HepG2 (cell line): ENCODE measurements around the gene FSCN2. TPM values are rescaled to one million over a fixed set of nuclear protein-coding genes. Genes with fewer than 3 reads are reported as not detected.

ENCODE experiments used
- BHLHE40 ChIP-seq: IDR thresholded peaks from 2 replicates; pipeline ENCODE4 v1.6.1; 2011; ENCODE audit warnings: low read length, improper control_type of control experiment
- CAMTA2 ChIP-seq: sonication (generic); formaldehyde crosslinking; IDR thresholded peaks from 2 replicates; pipeline ENCODE4 v1.4.0; 2020; ENCODE audit warnings: mild to moderate bottlenecking, missing genetic modification reagents, borderline replicate concordance
- DNMT3B ChIP-seq: conservative IDR thresholded peaks from 2 replicates; pipeline ENCODE4 v1.6.1; 2016; ENCODE audit warnings: missing biosample characterization, control low read depth
- KDM1A ChIP-seq: IDR thresholded peaks from 2 replicates; pipeline ENCODE4 v1.6.1; 2016; ENCODE audit warnings: missing compliant biosample characterization
- MTF1 ChIP-seq: sonication (generic); formaldehyde crosslinking; IDR thresholded peaks from 2 replicates; pipeline ENCODE4 v1.5.0; 2020; ENCODE audit warnings: missing genetic modification reagents
- MYC ChIP-seq: sonication (generic); formaldehyde crosslinking; IDR thresholded peaks from 2 replicates; pipeline ENCODE4 v1.9.0; 2021; ENCODE audit warnings: missing genetic modification reagents, borderline replicate concordance
- PHB2 ChIP-seq: fragments of 450-650 bp; IDR thresholded peaks from 2 replicates; pipeline ENCODE4 v1.6.1; 2018; ENCODE audit not compliant: partially characterized antibody
- RBM39 ChIP-seq: fragments of 200-400 bp; formaldehyde crosslinking; IDR thresholded peaks from one replicate; pipeline ENCODE4 v1.6.1; 2018; ENCODE audit warnings: antibody characterized with exemption, mild to moderate bottlenecking, low read depth, low read length; ENCODE audit not compliant: poor library complexity, severe bottlenecking
- RXRB ChIP-seq: IDR thresholded peaks from 2 replicates; pipeline ENCODE4 v1.6.1; 2016; ENCODE audit warnings: borderline replicate concordance, missing genetic modification reagents, missing compliant biosample characterization
- SATB2 ChIP-seq: sonication (generic); formaldehyde crosslinking; IDR thresholded peaks from 2 replicates; pipeline ENCODE4 v1.5.0; 2020; ENCODE audit warnings: missing genetic modification reagents
- SNAI1 ChIP-seq: sonication (generic); formaldehyde crosslinking; IDR thresholded peaks from 2 replicates; pipeline ENCODE4 v1.5.0; 2020; ENCODE audit warnings: mild to moderate bottlenecking, missing genetic modification reagents, borderline replicate concordance
- SPEN ChIP-seq: sonication (generic); formaldehyde crosslinking; IDR thresholded peaks from 2 replicates; pipeline ENCODE4 v1.5.1; 2020; ENCODE audit warnings: low read depth, mild to moderate bottlenecking, missing genetic modification reagents
- SRY ChIP-seq: sonication (generic); formaldehyde crosslinking; IDR thresholded peaks from 2 replicates; pipeline ENCODE4 v1.8.0; 2022; ENCODE audit warnings: mild to moderate bottlenecking, missing genetic modification reagents
- TSC22D2 ChIP-seq: sonication (generic); formaldehyde crosslinking; IDR thresholded peaks from 2 replicates; pipeline ENCODE4 v1.5.1; 2020; ENCODE audit warnings: missing genetic modification reagents, mild to moderate bottlenecking, borderline replicate concordance
- ZFP82 ChIP-seq: sonication (generic); formaldehyde crosslinking; IDR thresholded peaks from 2 replicates; pipeline ENCODE4 v1.5.1; 2020; ENCODE audit warnings: mild to moderate bottlenecking, missing genetic modification reagents, borderline replicate concordance
- ZNF143 ChIP-seq: sonication (generic); formaldehyde crosslinking; IDR thresholded peaks from 2 replicates; pipeline ENCODE4 v1.4.0; 2020; ENCODE audit warnings: missing genetic modification reagents
- ZNF230 ChIP-seq: sonication (generic); formaldehyde crosslinking; IDR thresholded peaks from 2 replicates; pipeline ENCODE4 v1.4.0; 2020; ENCODE audit warnings: mild to moderate bottlenecking, missing genetic modification reagents
- ZNF33B ChIP-seq: sonication (generic); formaldehyde crosslinking; IDR thresholded peaks from 2 replicates; pipeline ENCODE4 v1.5.1; 2020; ENCODE audit warnings: mild to moderate bottlenecking, missing genetic modification reagents
- ZNF383 ChIP-seq: sonication (generic); formaldehyde crosslinking; IDR thresholded peaks from 2 replicates; pipeline ENCODE4 v1.4.0; 2020; ENCODE audit warnings: missing genetic modification reagents, mild to moderate bottlenecking, borderline replicate concordance
- ZNF441 ChIP-seq: sonication (generic); formaldehyde crosslinking; IDR thresholded peaks from 2 replicates; pipeline ENCODE4 v1.7.0; 2021; ENCODE audit warnings: missing genetic modification reagents, borderline replicate concordance
- ZNF816 ChIP-seq: sonication (generic); formaldehyde crosslinking; IDR thresholded peaks from 2 replicates; pipeline ENCODE4 v1.8.0; 2022; ENCODE audit warnings: missing genetic modification reagents, mild to moderate bottlenecking, borderline replicate concordance
- ZNF850 ChIP-seq: sonication (generic); formaldehyde crosslinking; conservative IDR thresholded peaks from 2 replicates; pipeline ENCODE4 v1.9.0; 2021; ENCODE audit warnings: mild to moderate bottlenecking, missing genetic modification reagents
- ZNF879 ChIP-seq: sonication (generic); formaldehyde crosslinking; IDR thresholded peaks from 2 replicates; pipeline ENCODE4 v1.8.1; 2023; ENCODE audit warnings: missing genetic modification reagents
- ZNF891 ChIP-seq: sonication (generic); formaldehyde crosslinking; IDR thresholded peaks from 2 replicates; pipeline ENCODE4 v1.5.0; 2020; ENCODE audit warnings: mild to moderate bottlenecking, missing genetic modification reagents
- polyA plus RNA-seq, 8 experiments: library from polyadenylated mRNA; depleted of rRNA in 3 of 8; stranded (reverse) in 7 of 8; unstranded in 1 of 8; fragments of >200 nt; fragmentation: Illumina TruSeq in 4 of 8; extraction: Trizol in 4 of 8; gene quantifications; 2 replicates each; pipeline versions ENCODE4 v1.2.1 to v1.2.3, GENCODE V29; 2011 to 2016; ENCODE audit warnings: low read depth in 4 of 8, missing spikeins in 1 of 8, mixed read lengths in 1 of 8; ENCODE audit not compliant: insufficient read depth in 1 of 8
- total RNA-seq, 5 experiments: library from RNA; depleted of rRNA; stranded (reverse); fragments of >200 nt; fragmentation: Illumina TruSeq; extraction: Trizol; gene quantifications; 2 replicates each; pipeline ENCODE4 v1.2.3, GENCODE V29; 2016; ENCODE audit warnings: low read depth in 1 of 5
- TF ChIP-seq, protein P1 (sequence below): sonication (generic); formaldehyde crosslinking; IDR thresholded peaks from 2 replicates; pipeline ENCODE4 v1.4.0; 2020; ENCODE audit warnings: missing genetic modification reagents
- TF ChIP-seq, protein P2 (sequence below): sonication (generic); formaldehyde crosslinking; IDR thresholded peaks from 2 replicates; pipeline ENCODE4 v1.8.0; 2022; ENCODE audit warnings: low read depth, missing genetic modification reagents
- TF ChIP-seq, protein P3 (sequence below): sonication (generic); formaldehyde crosslinking; IDR thresholded peaks from 2 replicates; pipeline ENCODE4 v1.8.1; 2023; ENCODE audit warnings: missing genetic modification reagents, mild to moderate bottlenecking, borderline replicate concordance

Gene FSCN2
- total and polyA plus RNA-seq, 2 of the 13 experiments (the other 11 are each of a cell fraction or from before 2014, with no cell fraction given), result 0.09 TPM; not detected in 1

DNA sequence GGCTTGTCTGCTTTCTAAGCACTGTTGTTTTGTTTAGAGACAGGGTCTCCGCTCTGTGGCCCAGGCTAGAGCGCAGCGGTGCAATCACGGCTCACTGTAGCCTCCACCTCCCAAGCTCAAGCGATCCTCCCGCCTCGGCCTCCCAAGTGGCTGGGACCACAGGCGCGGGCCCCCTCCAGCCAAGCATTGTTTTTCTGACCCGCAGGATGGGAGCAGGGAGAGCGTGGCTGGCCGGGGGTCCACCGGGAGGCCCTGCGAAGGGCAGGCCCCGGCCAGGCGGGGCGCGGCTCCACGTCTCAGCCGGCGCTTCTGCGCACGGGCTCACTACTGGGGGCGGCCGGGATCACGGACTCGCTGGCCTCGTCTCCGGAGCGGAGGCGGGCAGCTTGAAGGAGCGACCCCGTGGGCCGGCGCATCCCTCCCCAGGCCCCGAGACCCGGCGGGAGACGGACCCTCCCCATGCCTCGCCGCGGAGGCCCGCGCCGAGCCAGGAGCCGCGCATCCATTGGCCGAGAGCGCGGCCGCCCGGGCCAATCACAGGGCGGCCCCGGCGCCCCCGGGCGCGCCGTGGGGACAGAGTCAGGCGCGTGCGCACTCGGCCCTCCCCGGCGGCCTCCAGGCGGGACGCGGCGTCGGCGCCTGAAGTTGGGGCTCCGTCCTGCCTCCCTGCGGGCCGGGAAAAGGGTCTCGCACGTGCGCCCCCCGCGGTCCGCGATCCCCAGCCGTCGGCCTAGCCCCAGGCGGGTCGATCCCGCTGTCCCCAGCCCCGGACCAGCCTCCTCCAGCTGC lies 40.5 kb upstream of the FSCN2 start (continued):
- peak; percentile 73 for TF ChIP-seq CAMTA2
- 0 out of 2 replicates have a peak, but pooled peaks have one; percentile 74 for TF ChIP-seq SNAI1 (CRISPR knock-in tag)
- peak; percentile 39; the same call in 1 of the 2 replicates for TF ChIP-seq RXRB (CRISPR knock-in tag)
- 0 out of 2 replicates have a peak, but pooled peaks have one; percentile 25 for TF ChIP-seq ZNF143 (CRISPR knock-in tag)
- peak; percentile 57; the same call in 1 of the 2 replicates for TF ChIP-seq SRY (CRISPR knock-in tag)
- TF ChIP-seq ZNF230, result no peak
- TF ChIP-seq RBM39, result no peak
- TF ChIP-seq TSC22D2, result 0 out of 2 replicates have a peak, but pooled peaks have one; percentile 10
- 0 out of 2 replicates have a peak, but pooled peaks have one; percentile 79 for TF ChIP-seq ZNF850 (CRISPR knock-in tag)
- TF ChIP-seq MYC (CRISPR knock-in tag), result peak; percentile 75
- TF ChIP-seq DNMT3B (CRISPR knock-in tag), result no peak
- TF ChIP-seq ZNF816 (CRISPR knock-in tag), result 0 out of 2 replicates have a peak, but pooled peaks have one; percentile 13
- peak; percentile 10; the same call in 1 of the 2 replicates for TF ChIP-seq BHLHE40
- peak; percentile 86; the same call in 1 of the 2 replicates for TF ChIP-seq ZNF891
- TF ChIP-seq ZNF879 (CRISPR knock-in tag), result 0 out of 2 replicates have a peak, but pooled peaks have one; percentile 54
- no peak for TF ChIP-seq PHB2
- TF ChIP-seq, protein P1, sequence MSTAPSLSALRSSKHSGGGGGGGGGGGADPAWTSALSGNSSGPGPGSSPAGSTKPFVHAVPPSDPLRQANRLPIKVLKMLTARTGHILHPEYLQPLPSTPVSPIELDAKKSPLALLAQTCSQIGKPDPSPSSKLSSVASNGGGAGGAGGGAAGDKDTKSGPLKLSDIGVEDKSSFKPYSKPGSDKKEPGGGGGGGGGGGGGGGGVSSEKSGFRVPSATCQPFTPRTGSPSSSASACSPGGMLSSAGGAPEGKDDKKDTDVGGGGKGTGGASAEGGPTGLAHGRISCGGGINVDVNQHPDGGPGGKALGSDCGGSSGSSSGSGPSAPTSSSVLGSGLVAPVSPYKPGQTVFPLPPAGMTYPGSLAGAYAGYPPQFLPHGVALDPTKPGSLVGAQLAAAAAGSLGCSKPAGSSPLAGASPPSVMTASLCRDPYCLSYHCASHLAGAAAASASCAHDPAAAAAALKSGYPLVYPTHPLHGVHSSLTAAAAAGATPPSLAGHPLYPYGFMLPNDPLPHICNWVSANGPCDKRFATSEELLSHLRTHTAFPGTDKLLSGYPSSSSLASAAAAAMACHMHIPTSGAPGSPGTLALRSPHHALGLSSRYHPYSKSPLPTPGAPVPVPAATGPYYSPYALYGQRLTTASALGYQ, result no peak
- peak; percentile 49 for TF ChIP-seq SPEN
- peak; percentile 79; the same call in 1 of the 2 replicates for TF ChIP-seq MTF1 (CRISPR knock-in tag)
- TF ChIP-seq, protein P2, sequence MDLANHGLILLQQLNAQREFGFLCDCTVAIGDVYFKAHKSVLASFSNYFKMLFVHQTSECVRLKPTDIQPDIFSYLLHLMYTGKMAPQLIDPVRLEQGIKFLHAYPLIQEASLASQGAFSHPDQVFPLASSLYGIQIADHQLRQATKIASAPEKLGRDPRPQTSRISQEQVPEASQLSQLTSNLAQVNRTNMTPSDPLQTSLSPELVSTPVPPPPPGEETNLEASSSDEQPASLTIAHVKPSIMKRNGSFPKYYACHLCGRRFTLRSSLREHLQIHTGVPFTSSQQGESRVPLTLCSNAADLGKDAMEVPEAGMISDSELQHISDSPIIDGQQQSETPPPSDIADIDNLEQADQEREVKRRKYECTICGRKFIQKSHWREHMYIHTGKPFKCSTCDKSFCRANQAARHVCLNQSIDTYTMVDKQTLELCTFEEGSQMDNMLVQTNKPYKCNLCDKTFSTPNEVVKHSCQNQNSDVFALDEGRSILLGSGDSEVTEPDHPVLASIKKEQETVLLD (CRISPR knock-in tag), result peak; percentile 17; the same call in 1 of the 2 replicates
- TF ChIP-seq, protein P3, sequence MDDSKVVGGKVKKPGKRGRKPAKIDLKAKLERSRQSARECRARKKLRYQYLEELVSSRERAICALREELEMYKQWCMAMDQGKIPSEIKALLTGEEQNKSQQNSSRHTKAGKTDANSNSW (CRISPR knock-in tag), result peak; percentile 71; the same call in 1 of the 2 replicates
- no peak for TF ChIP-seq KDM1A (CRISPR knock-in tag)
- TF ChIP-seq ZNF383 (CRISPR knock-in tag), result no peak
- TF ChIP-seq ZNF441, result 0 out of 2 replicates have a peak, but pooled peaks have one; percentile 64
- TF ChIP-seq SATB2, result 0 out of 2 replicates have a peak, but pooled peaks have one; percentile 45
- peak; percentile 96; the same call in 1 of the 2 replicates for TF ChIP-seq ZFP82 (CRISPR knock-in tag)
- TF ChIP-seq ZNF33B (CRISPR knock-in tag), result peak; percentile 84; the same call in 1 of the 2 replicates
